Measurements from ENCODE around the gene SH2D3A.
"Not testable (repeated sequence)": the region's sequence is repeated elsewhere in the genome, so short reads cannot be mapped to it uniquely, and the experiment has no call there.

The SH2D3A gene

GRCh38 chr19:6751189-6751588 is 16.0 kb downstream of the SH2D3A start (continued):
- TF ChIP-seq TSHZ1 (tag by site-specific recombination; IDR thresholded peaks at IDR 0.05; ENCODE audit: borderline replicate concordance) (no peak), ZNF362 (tag by site-specific recombination; IDR thresholded peaks at IDR 0.05) (no peak), BCL11B (tag by site-specific recombination; IDR thresholded peaks at IDR 0.05; ENCODE audit: low read depth) (no peak), ZNF777 (tag by site-specific recombination; IDR thresholded peaks at IDR 0.05; ENCODE audit: borderline replicate concordance) (no peak), ZNF354C (tag by site-specific recombination; IDR thresholded peaks at IDR 0.05; ENCODE audit: borderline replicate concordance, low read depth) (no peak), ZSCAN18 (tag by site-specific recombination; IDR thresholded peaks at IDR 0.05) (no peak), ZNF404 (tag by site-specific recombination; IDR thresholded peaks at IDR 0.05) (no peak), ZNF658 (tag by site-specific recombination; IDR thresholded peaks at IDR 0.05) (no peak), ZNF148 (tag by site-specific recombination; IDR thresholded peaks at IDR 0.05; ENCODE audit: borderline replicate concordance) (no peak), ZNF16 (tag by site-specific recombination; IDR thresholded peaks at IDR 0.05; ENCODE audit: low read depth) (no peak), ZNF366 (tag by site-specific recombination; conservative IDR thresholded peaks at IDR 0.05) (no peak)

- Histone ChIP-seq H3K36me3 (ENCODE audit: control insufficient read depth in 2 of 2, insufficient read depth in 1 of 2, low read length in 2 of 2) (peaks cover 49 to 72% of the 10 kb centered on the region in 2 experiments), H3K4me3 (ENCODE audit: low read depth, low read length) (no peak overlapping the region), H3K27ac (ENCODE audit: extremely low read depth, low read depth, low read length) (no peak overlapping the region), H3K4me1 (ENCODE audit: control insufficient read depth, insufficient read depth, low read length) (peaks cover 6% of the 10 kb centered on the region), H3K9me3 (ENCODE audit: control insufficient read depth, insufficient read depth, low read depth, low read length) (no peaks in the 10 kb centered on the region)
- ChIA-PET CTCF (no interaction called here), POLR2A (no interaction called here)
- no peak for TF ChIP-seq OVOL3 (tag by site-specific recombination; IDR thresholded peaks at IDR 0.05)
- TF ChIP-seq ZNF37A (tag by site-specific recombination; IDR thresholded peaks at IDR 0.05) = no peak
- no peak for TF ChIP-seq PBX3 (CRISPR knock-in tag; IDR thresholded peaks at IDR 0.05)
- TF ChIP-seq ZBTB7A (tag by site-specific recombination; IDR thresholded peaks at IDR 0.05; ENCODE audit: low read depth) = no peak
- no peak for TF ChIP-seq ZNF391 (tag by site-specific recombination; IDR thresholded peaks at IDR 0.05; ENCODE audit: borderline replicate concordance, low read depth)
- no peak for TF ChIP-seq ZNF157 (tag by site-specific recombination; IDR thresholded peaks at IDR 0.05)
Measured at GRCh38 chr19:6750062-6750461, 17.2 kb downstream of the SH2D3A start.

- Histone ChIP-seq H3K36me3 (ENCODE audit: control insufficient read depth in 2 of 2, insufficient read depth in 1 of 2, low read length in 2 of 2) (peaks cover 49 to 77% of the 10 kb centered on the region in 2 experiments), H3K4me1 (ENCODE audit: control insufficient read depth, insufficient read depth, low read length) (peaks cover 20% of the 10 kb centered on the region)
- H3K4me3 ChIP-seq (ENCODE audit: low read depth, low read length); H3K27ac ChIP-seq (ENCODE audit: extremely low read depth, low read depth, low read length); POLR2A ChIA-PET; H3K9me3 ChIP-seq (ENCODE audit: control insufficient read depth, insufficient read depth, low read depth, low read length): not testable (repeated sequence)
- CTCF ChIA-PET = interaction anchor here (0.7 to 1.0 kb wide), 2 partner anchors 10 to 12 kb away, joined by 3 to 4 read pairs; no protein-coding TSS in a partner anchor
Measured at GRCh38 chr19:6748543-6748942, 18.7 kb downstream of the SH2D3A start.

All from HEK293 (cell line).